Measurements from ENCODE around the gene RAD50.
A peak's percentile ranks its signal among the peaks of the same experiment; 100 is the strongest.

RAD50 gene

DNA sequence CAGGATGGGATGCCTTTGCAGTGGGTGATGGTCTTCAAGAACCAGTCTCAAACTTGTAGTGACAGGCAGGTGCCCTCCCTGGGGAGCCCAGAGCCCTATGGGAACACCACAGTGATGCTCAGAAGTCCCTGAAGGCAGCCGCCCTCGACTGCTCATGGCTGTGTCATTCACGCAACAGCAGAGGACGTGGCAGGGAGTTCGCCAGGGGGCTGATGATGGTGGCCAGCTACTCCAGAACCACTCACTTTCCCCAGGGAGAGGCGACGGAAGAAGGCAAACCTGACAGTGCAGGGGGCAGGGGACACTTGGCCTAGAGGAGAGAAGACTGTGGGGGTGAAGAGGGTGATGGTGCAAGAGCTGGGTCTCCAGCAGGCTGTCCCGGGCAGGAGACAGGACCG lies 105.2 kb downstream of the RAD50 start:
- no peak for DNase-seq (ENCODE audit: low read depth)

DNA sequence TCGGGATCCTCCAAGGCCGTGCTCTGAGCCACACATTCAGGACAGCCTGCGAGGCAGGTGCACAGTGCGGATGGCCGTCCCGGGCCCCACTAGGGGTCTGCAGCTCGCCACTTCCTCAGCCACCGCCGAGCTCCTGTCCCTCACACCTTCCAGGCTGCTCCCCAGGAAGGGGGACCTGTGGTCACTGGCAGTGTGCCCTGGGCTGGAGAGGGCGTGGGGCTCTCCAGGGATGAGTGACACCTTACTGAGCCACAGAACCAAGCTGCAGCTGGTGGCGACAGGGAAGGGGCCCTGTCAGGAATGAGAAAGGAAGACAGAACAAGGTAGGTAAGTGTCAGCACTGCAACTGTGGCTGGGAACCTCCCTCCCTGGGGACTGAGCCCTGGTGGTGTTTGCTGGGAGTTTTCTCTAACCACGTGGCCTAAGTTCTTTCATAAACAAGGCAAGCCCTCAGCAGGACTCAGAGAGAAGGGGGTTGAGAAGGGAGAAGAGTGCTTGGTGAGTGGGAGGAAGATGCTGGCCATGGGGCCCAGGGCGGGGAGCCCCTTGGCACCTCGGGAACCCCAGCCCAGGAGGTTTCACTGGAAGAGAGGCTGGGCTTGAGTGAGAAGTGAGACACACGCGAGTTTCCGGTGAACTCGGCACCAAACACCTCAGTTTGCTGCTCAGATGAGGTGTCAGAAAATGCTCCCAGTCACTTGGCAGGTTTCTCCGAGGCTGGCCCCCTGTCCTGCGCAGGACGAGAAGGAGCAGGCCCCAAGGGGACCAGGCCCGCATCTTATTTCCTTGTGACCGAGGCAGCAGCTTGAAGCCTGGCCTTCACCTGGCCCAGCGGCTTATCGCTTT lies 106.4 kb downstream of the RAD50 start:
- DNase-seq (ENCODE audit: low read depth): peak; percentile 52

DNA sequence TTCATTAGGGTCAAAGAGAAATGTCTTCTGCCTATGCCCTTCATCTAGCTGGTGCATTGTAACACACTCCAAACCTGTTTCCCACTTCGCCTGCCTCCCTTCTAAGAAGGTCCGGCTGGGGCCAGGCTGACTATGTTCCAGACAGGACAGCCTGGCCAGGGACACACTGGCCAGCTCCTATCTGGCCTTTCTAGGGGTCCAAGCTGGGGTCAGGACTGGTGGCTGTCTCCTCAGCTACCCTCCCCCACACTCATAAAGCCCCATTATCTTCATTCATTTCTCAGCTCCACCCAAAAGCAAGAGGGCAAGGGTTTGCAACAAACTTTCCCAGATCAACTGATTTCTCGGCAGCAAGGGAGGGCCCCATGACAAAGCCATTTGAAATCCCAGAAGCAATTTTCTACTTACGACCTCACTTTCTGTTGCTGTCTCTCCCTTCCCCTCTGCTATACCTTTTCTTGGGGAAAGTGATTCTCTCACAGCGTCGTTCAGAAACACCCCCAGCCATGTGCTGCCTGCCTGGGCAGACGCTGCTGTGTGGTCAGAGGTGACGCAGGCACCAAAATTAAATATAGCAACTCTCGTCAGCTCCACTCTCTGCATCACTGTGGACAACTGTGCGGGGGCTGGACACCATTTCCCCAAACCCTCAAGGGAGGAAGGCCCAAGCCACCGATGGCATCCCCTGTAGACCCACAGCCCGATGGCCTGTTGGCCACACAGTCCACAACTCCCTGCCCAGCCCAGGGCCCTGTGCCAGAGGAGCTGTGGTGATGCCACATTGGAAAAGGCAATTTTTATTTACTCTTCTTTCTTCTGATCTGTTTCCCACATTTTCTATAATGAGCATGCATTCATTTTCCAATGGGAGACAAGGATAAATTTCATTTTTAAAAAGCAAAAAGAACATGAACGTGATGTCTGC lies 107.3 kb downstream of the RAD50 start:
- DNase-seq (ENCODE audit: low read depth): no peak

DNA sequence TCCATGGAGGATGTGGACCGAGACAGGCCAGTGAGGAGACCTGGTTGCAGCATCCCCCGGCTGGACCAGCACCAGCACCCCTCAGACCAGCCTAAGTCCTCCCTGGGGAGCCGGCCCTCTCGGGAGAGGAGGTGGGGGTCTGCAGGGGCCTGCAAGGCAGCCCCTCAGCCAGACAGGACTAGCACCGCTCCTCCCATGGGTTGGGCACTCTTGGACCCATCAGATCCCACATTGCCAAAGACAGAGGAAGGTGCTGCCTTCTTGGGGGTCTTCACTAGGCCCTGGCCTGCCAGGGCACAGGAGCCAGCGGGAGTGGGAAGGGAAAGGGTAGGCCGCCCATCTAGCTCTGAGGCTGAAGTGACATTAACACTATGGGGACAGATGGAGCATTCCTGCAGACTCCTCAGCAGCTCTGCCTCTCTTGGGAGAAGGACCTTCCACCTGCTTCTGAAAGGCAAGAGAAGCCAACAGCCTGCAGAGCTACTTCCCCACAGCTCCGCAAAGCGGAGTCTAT lies 108.0 kb downstream of the RAD50 start:
- no peak for DNase-seq (ENCODE audit: low read depth)

DNA sequence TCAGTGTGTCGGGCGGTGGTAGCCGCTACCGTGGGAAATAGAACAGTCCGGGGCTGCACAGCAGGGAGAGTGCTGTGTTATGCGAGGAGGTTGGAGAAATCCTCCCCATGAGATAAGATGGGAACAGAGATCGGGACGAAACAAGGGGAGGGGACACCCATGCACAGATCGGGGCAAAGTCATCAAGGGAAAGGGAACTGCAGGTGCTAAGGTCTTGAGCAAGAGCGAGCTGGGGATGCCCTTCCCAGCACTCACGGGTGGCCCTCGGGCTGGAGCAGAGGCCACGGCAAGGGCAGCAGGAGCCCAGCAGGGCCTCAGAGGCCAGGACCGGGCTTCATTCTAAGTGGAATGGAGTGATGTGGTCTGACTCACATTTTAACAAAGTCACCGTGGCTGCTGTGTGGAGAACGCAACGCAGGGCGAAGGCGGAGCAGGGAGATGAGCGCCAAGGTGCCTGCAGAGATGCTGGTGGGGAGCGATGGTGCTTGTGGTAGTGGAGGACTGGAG lies 108.8 kb downstream of the RAD50 start:
- no peak for DNase-seq (ENCODE audit: low read depth)

DNA sequence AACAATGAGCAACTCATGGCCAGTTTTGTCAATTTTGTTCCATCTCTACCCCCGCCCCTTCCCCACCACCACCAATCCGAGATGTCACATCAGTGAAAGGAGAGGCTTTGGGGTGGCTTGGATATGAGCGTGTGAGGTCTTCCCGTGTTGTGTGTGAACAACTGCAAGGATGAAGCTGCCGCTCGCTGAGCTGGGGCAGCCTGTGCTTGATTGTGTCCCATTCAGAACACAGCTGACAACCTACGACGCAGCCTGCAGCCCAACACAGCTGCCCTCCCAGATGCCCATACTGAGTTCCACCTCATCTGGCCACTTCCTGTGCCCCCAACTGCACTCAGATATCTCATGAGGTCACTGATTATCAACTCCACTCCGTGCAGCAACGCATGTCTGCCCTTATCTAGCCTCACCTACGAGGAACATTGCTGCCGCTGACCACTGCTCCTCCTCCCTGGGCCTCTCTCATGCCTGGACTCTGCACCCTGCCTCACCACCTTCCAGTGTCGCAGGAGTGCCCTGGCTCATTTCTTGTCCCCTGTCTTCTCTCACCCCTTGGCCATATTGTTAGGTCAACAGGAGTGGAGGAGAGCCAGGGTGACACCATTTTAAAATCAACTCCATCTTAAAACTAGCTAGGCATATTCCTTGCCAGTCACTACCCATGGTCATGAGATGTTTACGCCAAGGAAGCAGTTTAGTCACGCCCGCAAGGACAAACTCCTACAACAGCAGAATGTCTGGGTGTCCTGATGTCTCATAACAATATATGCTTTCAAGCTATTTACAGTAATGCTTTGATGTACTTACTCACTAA lies 109.7 kb downstream of the RAD50 start:
- no peak for DNase-seq (ENCODE audit: low read depth)

DNA sequence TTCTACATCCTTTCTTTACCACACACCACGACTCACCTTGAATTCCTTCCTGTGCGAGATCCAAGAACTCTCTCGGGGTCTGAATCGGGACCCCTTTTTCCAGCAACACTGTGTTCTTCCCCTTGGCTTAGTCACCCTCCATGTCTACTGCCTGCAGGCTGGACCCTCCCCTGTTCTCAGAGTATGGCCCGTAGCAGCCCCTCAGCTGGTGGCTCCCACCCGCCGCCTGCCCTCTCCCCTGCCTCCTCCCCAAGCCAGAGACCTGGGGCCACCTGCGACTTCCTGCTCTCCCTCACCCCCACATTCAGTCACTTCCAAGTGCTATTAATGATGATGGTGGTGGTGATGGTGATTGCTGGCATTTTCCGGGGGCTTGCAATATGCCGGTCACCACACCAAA lies 110.5 kb downstream of the RAD50 start:
- DNase-seq (ENCODE audit: low read depth): no peak

DNA sequence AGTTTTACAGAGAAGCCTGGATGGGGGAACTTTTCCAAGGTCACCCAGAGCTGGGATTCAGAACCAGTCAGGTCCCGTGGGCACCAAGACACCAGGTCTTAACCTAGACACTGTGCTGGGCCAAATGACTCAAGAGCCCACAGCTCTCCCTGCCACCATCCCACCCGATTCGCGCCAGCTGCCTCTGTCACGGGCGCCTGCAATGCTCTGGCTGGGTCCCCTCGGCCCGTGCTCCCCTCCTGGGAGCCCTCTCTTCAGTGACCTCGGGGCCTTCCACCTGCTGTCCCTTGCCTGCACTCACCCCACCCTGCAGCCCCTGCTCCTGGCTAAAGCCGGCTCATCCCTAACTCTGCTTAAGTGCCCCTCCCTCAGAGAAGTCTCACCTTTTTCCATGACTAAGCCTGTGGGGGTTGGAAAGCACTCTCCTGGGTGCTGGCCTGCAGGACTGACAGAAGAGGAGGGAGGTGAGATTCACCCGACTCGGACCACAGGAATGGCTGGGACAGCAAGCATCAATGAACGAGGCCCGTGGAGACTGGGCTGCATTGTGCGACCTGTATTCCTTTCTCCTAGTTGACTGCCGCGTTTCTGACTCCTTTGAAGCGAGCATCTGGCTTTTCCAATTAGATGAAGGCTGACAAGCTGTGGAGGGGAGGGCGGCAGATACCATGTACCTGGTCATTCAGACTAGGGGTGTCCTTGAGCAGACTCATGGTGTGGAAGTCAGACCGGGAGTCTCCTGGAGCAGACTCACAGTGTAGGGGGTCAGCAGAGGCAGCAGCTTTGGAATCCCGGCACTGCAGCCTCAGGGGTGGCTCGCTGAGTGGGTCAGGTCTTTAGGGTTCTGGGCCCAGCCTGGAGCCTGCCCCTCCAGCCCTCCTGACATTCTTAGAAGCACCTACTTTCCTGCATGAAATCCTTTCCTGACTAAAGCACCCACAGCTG lies 111.3 kb downstream of the RAD50 start:
- no peak for DNase-seq (ENCODE audit: low read depth)

DNA sequence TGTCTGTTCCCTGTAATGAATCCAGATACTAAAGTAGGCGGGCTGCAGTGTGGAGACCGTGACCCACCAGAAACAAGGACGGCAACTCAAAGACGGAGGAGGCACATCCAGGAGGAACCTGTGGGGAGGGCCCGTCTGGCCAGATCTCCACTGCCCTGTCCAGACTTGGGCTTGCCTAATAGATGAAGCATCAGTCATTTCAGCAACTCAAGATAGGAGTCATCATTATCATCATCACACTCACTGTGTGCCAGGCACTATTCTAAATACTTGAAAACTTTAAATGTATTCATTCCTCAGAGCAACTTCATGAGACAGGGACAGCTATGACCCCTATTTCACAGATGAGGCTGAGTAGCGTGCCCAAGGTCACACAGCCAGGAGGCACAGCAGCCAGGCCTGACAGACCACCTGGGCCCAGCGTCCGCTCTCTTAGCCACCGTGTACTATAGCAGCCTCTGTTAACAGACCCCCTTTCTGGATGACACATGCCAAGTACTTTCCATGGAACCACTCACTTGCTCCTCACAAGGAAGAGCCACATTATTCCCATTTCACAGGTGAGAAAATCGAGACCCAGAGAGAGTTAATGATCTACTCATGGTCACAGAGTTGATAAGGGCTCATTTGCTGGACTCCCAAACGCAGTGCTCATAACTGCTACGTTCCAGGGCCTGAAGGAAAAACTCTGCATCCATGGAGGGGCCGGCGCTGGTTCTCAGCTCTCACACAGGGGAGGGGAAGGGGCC lies 112.1 kb downstream of the RAD50 start:
- DNase-seq (ENCODE audit: low read depth): no peak

DNA sequence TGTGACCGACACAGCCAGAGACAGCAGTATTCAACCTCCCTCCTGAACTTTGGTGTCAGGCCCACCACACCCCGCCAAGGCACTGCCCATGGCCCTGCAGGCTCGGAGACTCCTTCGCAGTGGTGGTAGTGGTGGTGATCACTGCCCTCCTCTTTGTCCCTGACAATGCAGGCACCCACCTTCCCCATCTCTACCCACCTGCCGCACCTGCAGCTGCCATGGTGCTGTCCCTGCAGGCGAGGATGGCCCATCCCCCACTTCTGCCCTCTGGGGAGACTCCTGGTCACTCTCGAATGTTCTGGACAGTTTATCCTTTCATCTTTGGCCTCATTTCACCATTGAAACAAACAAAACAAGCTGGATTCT lies 112.7 kb downstream of the RAD50 start:
- no peak for DNase-seq (ENCODE audit: low read depth)

DNA sequence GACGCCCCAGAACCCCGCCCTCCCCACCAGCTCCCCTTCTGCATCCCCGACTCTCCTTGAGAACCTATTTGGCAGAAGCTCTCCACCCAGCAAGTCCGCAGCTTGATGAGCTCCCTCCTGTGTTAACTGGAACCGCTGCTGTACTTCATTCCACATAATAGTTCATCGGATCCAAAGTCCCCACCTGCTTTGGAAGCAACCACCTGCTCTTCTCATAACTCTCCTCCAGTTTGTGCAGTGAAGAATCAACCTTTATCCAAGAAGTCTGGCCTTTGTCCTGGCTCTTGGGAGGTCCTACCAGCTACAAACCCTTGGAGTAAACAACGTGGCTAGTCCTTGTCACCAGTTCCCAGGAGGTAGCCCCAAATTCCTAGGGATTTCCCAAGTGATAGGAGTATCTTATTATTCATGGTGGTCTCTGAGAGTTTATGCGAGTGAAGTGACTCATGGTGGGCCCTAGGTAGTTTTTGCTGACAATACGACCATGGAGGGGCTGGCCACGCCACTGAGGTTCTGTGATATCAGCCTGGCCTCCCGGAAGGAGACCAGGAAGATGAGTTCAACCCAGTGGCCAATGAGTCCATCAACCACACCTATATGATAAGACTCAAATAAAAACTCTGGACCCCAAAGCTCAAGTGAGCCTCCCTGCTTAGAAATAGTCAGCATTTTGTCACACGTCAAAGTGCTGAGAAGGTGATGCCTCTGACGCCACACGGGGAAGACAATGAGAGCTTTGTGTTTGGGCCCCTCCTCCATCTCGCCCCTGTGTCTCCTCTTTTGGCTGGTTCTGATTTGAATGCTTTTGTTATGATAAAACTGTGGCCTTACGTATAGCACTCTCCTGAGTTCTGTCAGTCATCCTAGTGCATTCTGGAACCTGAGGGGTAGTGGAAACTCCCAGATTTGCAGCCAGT lies 113.4 kb downstream of the RAD50 start:
- DNase-seq (ENCODE audit: low read depth): no peak

DNA sequence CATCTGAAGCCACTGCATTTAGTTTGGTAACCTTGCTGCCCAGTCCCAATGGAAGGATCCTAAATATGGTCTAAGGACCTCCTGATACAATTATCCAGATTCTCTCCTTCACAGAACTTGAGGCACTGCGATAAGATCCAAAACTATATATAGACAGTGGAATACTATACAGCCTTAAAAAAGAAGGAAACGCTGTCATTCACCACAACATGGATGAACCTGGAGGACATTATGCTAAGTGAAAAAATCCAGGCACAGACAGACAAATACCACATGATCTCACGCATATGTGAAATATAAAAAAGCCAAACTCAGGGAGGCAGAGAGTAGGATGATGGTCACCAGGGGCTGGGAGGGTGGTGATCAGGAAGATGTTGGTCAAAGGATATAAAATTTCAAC lies 114.2 kb downstream of the RAD50 start:
- no peak for DNase-seq (ENCODE audit: low read depth)

DNA sequence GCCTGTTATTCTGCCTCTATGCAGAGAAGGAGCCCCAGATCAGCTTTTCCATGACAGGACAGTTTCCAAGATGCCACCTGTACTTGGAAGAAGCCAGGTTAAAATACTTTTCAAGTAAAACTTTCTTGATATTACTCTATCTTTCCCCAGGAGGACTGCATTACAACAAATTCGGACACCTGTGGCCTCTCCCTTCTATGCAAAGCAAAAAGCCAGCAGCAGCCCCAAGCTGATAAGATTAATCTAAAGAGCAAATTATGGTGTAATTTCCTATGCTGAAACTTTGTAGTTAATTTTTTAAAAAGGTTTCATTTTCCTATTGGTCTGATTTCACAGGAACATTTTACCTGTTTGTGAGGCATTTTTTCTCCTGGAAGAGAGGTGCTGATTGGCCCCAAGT lies 116.7 kb downstream of the RAD50 start:
- DNase-seq (ENCODE audit: low read depth): no peak

DNA sequence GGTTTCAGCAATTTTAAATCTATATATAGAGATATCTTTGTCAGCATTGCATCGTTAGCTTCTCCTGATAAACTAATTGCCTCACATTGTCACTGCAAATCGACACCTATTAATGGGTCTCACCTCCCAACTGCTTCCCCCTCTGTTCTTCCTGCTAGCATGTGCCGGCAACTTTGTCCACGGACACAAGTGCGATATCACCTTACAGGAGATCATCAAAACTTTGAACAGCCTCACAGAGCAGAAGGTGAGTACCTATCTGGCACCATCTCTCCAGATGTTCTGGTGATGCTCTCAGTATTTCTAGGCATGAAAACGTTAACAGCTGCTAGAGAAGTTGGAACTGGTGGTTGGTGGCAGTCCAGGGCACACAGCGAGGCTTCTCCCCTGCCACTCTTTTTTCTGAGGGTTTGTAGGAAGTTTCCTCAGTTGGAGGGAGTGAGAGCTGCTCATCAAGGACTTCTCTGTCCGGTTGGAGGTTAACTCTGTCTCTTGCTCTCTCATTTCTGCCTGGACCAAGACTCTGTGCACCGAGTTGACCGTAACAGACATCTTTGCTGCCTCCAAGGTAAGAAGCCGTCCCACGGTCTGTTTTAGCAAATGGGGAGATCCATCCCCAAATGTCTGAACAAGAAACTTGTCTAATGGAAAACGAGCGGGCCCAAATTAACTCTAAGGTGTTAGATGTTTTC lies 117.3 kb downstream of the RAD50 start, which contains the start of gene IL4:
Gene IL4, plus strand, starts transcription at position 51 of the 692 bp plus-strand sequence. Its CDS starts 62 bp downstream, at position 113.
- DNase-seq (ENCODE audit: low read depth): no peak

DNA sequence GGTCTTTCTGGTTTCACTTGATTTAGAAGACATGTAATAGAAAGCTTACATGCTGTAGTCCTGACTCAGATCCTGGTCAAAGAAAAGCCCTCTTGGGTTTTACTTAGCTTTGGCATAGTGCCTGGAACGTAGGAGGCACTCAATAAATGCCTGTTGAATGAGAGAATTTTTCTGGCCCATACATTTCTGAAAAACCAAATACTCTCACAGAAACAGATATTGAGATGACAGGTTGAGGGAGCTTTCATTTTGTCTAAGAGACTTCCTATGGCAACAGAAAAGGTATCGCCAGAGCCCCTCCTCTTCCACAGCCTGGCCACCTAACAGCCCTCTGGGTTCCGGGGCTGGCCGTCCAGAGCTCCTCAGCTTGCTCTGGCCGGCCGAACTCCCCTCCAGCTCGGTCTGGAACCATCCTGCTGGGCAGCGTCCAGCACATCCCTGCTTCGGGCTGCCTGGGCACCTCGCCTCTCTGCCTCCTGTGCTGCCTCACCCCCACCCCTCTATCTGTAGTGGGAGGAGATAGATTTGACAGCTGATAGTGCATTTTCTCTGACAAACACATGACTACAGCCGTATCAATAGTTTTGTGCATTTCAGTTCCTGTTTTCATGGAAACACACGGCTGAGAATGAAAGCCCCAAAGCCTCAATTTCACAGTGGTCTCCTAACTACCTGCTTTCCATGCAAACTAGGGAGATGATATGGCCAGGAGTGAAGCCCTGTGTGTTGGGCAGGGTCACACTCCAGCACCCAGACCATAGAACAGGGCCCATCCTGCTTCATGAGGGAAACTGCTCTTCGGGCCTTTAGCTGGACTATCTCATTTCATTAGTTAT lies 118.1 kb downstream of the RAD50 start:
- DNase-seq (ENCODE audit: low read depth): no peak

DNA sequence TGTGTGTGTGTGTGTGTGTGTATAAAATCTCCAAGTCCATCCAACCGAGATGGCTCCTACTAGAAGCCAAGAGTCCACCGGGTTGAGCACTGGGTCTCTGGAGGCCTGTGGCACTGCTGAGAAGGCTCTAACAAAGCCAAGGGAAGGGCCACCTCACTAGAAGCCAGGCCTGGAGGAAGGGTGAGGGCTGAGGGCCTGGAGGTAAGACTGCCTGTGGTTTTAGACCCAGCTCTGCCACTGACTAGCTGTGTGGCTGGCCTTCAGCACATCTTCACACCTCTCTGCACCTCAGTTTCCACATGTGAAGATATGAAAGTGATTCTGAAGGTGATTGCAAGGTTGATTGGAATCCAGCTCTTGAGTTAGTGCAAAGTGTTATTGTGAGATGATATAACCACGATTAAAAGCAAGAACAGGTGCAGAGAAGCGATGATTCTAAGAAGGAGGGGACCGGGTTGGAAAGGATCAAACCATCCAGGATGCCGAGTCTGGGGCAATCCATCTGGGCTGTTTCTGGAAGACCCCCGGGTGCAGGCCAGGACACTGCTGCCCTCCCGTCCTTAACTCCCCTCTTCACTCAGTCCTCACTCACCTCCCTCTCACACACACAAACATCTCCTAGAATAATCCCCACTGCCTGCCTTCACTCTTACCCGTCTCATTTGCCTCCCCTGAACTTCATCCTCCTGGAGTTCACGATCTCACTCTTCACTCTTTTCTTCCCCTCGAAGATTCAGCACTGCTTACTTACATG lies 119.3 kb downstream of the RAD50 start:
- DNase-seq (ENCODE audit: low read depth): no peak

Measured in activated T-cell treated with anti-CD3 and anti-CD28 coated beads for 48 hours (primary cell).